OCI-LY7 (cell line): ENCODE measurements around the gene SPON1.
"Not testable (repeated sequence)": the region's sequence is repeated elsewhere in the genome, so short reads cannot be mapped to it uniquely, and the experiment has no call there.

Experiments used
- EZH2phosphoT487 ChIP-seq: fragments of 200-600 bp; sonication (generic); IDR thresholded peaks from 2 replicates; pipeline ENCODE4 v1.6.1; 2018; ENCODE audit warnings: low read depth, borderline replicate concordance, mild to moderate bottlenecking, mixed run types, antibody characterized with exemption, low read length, moderate library complexity, mixed read lengths
- TF ChIP-seq, protein P1 (sequence below): fragments of 200-600 bp; sonication (generic); conservative IDR thresholded peaks from 2 replicates; pipeline ENCODE4 v1.5.1; 2014; ENCODE audit warnings: mild to moderate bottlenecking, antibody characterized with exemption, low read length, moderate library complexity, mixed read lengths

GRCh38 chr11:14154103-14154502, 191.6 kb downstream of the SPON1 start:
- TF ChIP-seq, protein P1, sequence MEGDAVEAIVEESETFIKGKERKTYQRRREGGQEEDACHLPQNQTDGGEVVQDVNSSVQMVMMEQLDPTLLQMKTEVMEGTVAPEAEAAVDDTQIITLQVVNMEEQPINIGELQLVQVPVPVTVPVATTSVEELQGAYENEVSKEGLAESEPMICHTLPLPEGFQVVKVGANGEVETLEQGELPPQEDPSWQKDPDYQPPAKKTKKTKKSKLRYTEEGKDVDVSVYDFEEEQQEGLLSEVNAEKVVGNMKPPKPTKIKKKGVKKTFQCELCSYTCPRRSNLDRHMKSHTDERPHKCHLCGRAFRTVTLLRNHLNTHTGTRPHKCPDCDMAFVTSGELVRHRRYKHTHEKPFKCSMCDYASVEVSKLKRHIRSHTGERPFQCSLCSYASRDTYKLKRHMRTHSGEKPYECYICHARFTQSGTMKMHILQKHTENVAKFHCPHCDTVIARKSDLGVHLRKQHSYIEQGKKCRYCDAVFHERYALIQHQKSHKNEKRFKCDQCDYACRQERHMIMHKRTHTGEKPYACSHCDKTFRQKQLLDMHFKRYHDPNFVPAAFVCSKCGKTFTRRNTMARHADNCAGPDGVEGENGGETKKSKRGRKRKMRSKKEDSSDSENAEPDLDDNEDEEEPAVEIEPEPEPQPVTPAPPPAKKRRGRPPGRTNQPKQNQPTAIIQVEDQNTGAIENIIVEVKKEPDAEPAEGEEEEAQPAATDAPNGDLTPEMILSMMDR: not testable (repeated sequence)
- TF ChIP-seq EZH2phosphoT487: not testable (repeated sequence)
